Cardiac muscle cell (in vitro differentiated cells and primary cell): ENCODE measurements around the gene OSMR. TPM values are rescaled to one million over a fixed set of nuclear protein-coding genes. Genes with fewer than 3 reads are reported as not detected.
"Not testable (repeated sequence)": the region's sequence is repeated elsewhere in the genome, so short reads cannot be mapped to it uniquely, and the experiment has no call there.

ENCODE experiments used
- DNase-seq, 2 donors: peaks; one replicate each; pipeline versions ENCODE4 v3.0.0 to v3.0.0-alpha.2; 2010 to 2017; ENCODE audit warnings: low read depth in 1 of 2, low spot score in 1 of 2
- H3K27ac ChIP-seq: fragments of 200-600 bp; sonication (generic); 2 replicates; pipeline ENCODE4 v1.5.1; 2016
- H3K27me3 ChIP-seq: fragments of 200-600 bp; sonication (generic); 2 replicates; pipeline ENCODE4 v1.6.0; 2016; ENCODE audit warnings: control low read depth
- H3K36me3 ChIP-seq: fragments of 200-600 bp; sonication (generic); 2 replicates; pipeline ENCODE4 v1.5.1; 2016; ENCODE audit warnings: control low read depth
- H3K4me1 ChIP-seq: fragments of 200-600 bp; sonication (generic); 2 replicates; pipeline ENCODE4 v1.8.1; 2017; ENCODE audit warnings: low read depth, mild to moderate bottlenecking, mixed run types
- H3K4me3 ChIP-seq: fragments of 200-600 bp; sonication (generic); 2 replicates; pipeline ENCODE4 v1.5.1; 2016; ENCODE audit warnings: mild to moderate bottlenecking
- H3K9me3 ChIP-seq: fragments of 200-600 bp; sonication (generic); 2 replicates; pipeline ENCODE4 v1.5.1; 2017; ENCODE audit warnings: low read depth, mild to moderate bottlenecking, control low read depth
- CTCF ChIP-seq: IDR thresholded peaks from 2 replicates; pipeline ENCODE4 v1.5.1; 2012; ENCODE audit warnings: low read depth, mild to moderate bottlenecking, low read length
- polyA plus RNA-seq: library from polyadenylated mRNA; unstranded; fragments of >200 nt; fragmentation: Nextera tagmentation; extraction: Ambion mirVana; gene quantifications from 2 replicates; pipeline ENCODE4 v1.2.1, GENCODE V29; 2016
- total RNA-seq: library from RNA; depleted of rRNA; stranded (reverse); fragments of >200 nt; gene quantifications from 2 replicates; pipeline ENCODE4 v1.2.3, GENCODE V29; 2016

OSMR gene
- total and polyA plus RNA-seq, 2 experiments from 2014 or later, result 0.43 TPM; not detected in 1

- Histone ChIP-seq H3K4me1 (no peaks in the 10 kb centered on the region), H3K27me3 (peaks cover 56% of the 10 kb centered on the region), H3K9me3 (no peaks in the 10 kb centered on the region), H3K36me3 (no peaks in the 10 kb centered on the region), H3K4me3 (peak overlapping the region; percentile 30), H3K27ac (no peak overlapping the region)
- no peak for TF ChIP-seq CTCF
- no peak for DNase-seq
These were observed 683 bp downstream of the OSMR start for GRCh38 chr5:38846379-38847011.

GRCh38 chr5:38847559-38848347, 1.9 kb downstream of the OSMR start:
- Histone ChIP-seq H3K36me3 (no peaks in the 10 kb centered on the region), H3K4me3 (no peak overlapping the region), H3K4me1 (no peaks in the 10 kb centered on the region), H3K27ac (no peak overlapping the region), H3K27me3 (peaks cover 56% of the 10 kb centered on the region), H3K9me3 (no peaks in the 10 kb centered on the region)
- DNase-seq, result no peak
- peak; percentile 5 for TF ChIP-seq CTCF

GRCh38 chr5:38848637-38849036, 2.8 kb downstream of the OSMR start:
- peaks cover 53% of the 10 kb centered on the region for H3K27me3 ChIP-seq

GRCh38 chr5:38851640-38852039, 5.8 kb downstream of the OSMR start:
- not testable (repeated sequence) for H3K9me3 ChIP-seq, H3K36me3 ChIP-seq, H3K4me1 ChIP-seq, DNase-seq, H3K27ac ChIP-seq, H3K4me3 ChIP-seq
- peaks cover 25% of the 10 kb centered on the region for H3K27me3 ChIP-seq

More at GRCh38 chr5:38848637-38849036, 2.8 kb downstream of the OSMR start:
- H3K36me3 ChIP-seq, result no peaks in the 10 kb centered on the region
- no peak overlapping the region for H3K27ac ChIP-seq
- H3K9me3 ChIP-seq, result no peaks in the 10 kb centered on the region
- H3K4me3 ChIP-seq, result no peak overlapping the region
- TF ChIP-seq CTCF, result no peak
- DNase-seq, result no peak
- H3K4me1 ChIP-seq, result peaks cover under 1% of the 10 kb centered on the region

- peaks cover 2% of the 10 kb centered on the region for H3K27me3 ChIP-seq
- H3K27ac ChIP-seq, result no peak overlapping the region
- H3K4me3 ChIP-seq, result no peak overlapping the region
- no peaks in the 10 kb centered on the region for H3K9me3 ChIP-seq
- H3K36me3 ChIP-seq, result no peaks in the 10 kb centered on the region
- TF ChIP-seq CTCF, result no peak
- peaks cover 5% of the 10 kb centered on the region for H3K4me1 ChIP-seq
- DNase-seq, result peak in 1 of 2 donors; percentile 87
These were observed 8.1 kb downstream of the OSMR start for GRCh38 chr5:38853753-38854470.
